Stimulated activated naive B cell treated with anti-CD40 and anti-IgM and Interleukin-4, amounts not matched to agents 10 μg/mL and 1 μg/mL and 100 μg/mL, for 72 hours (primary cell): ENCODE measurements around the gene ICOSLG.

Experiments used
- ATAC-seq, 2 donors: fragments of 150-1000 bp; cut with Tn5 transposase; replicated peaks; 2 replicates each; pipeline ENCODE4 v1.10.0; 2021; ENCODE audit warnings: moderate library complexity in 1 of 2
- DNase-seq: peaks from one replicate; pipeline ENCODE4 v3.0.0; 2021
- H3K27ac Mint-ChIP-seq: one replicate; pipeline ENCODE4 v1.8.0; 2022; ENCODE audit warnings: mild to moderate bottlenecking, mixed read lengths
- H3K27me3 Mint-ChIP-seq, 2 donors: one replicate each; pipeline ENCODE4 v1.8.0; 2022; ENCODE audit warnings: mixed read lengths in 2 of 2
- H3K36me3 Mint-ChIP-seq, 2 donors: one replicate each; pipeline ENCODE4 v1.8.0; 2022; ENCODE audit warnings: mixed read lengths in 2 of 2, mild to moderate bottlenecking in 1 of 2
- H3K4me1 Mint-ChIP-seq, 2 donors: one replicate each; pipeline ENCODE4 v1.8.0; 2022; ENCODE audit warnings: mixed read lengths in 2 of 2, mild to moderate bottlenecking in 1 of 2
- H3K4me3 Mint-ChIP-seq, 2 donors: one replicate each; pipeline ENCODE4 v1.8.0; 2022; ENCODE audit warnings: mild to moderate bottlenecking in 2 of 2, mixed read lengths in 2 of 2, moderate library complexity in 1 of 2
- H3K9me3 Mint-ChIP-seq, 2 donors: one replicate each; pipeline ENCODE4 v1.8.0; 2022; ENCODE audit warnings: mixed read lengths in 2 of 2, mild to moderate bottlenecking in 1 of 2

The ICOSLG gene

GRCh38 chr21:44273046-44273445, 32.3 kb upstream of the ICOSLG start:
- H3K27me3 Mint-ChIP-seq = no peaks in the 10 kb centered on the region
- no peaks in the 10 kb centered on the region for H3K9me3 Mint-ChIP-seq
- no peak for DNase-seq
- H3K27ac Mint-ChIP-seq = peak overlapping the region; percentile 71
- no peaks in the 10 kb centered on the region for H3K4me1 Mint-ChIP-seq
- H3K36me3 Mint-ChIP-seq = no peaks in the 10 kb centered on the region
- H3K4me3 Mint-ChIP-seq = no peak overlapping the region
- ATAC-seq = no peak

GRCh38 chr21:44272284-44272858, 31.6 kb upstream of the ICOSLG start:
- no peak for ATAC-seq
- no peak for DNase-seq
- Mint-ChIP-seq H3K4me3 (no peak overlapping the region), H3K4me1 (peaks cover under 1 to 6% of the 10 kb centered on the region in 2 donors), H3K36me3 (no peaks in the 10 kb centered on the region), H3K27me3 (no peaks in the 10 kb centered on the region), H3K9me3 (no peaks in the 10 kb centered on the region), H3K27ac (no peak overlapping the region)

- DNase-seq = no peak
- Mint-ChIP-seq H3K36me3 (no peaks in the 10 kb centered on the region), H3K27ac (no peak overlapping the region), H3K4me1 (peaks cover 1 to 10% of the 10 kb centered on the region in 2 donors), H3K27me3 (no peaks in the 10 kb centered on the region), H3K4me3 (no peak overlapping the region), H3K9me3 (no peaks in the 10 kb centered on the region)
- no peak for ATAC-seq
These were observed 31.0 kb upstream of the ICOSLG start for GRCh38 chr21:44271558-44272283.

GRCh38 chr21:44269090-44269489, 28.3 kb upstream of the ICOSLG start:
- ATAC-seq = no peak
- no peak overlapping the region for H3K27ac Mint-ChIP-seq
- no peaks in the 10 kb centered on the region for H3K36me3 Mint-ChIP-seq
- H3K4me1 Mint-ChIP-seq = peaks cover 5 to 10% of the 10 kb centered on the region in 2 donors
- H3K27me3 Mint-ChIP-seq = no peaks in the 10 kb centered on the region
- no peak for DNase-seq
- no peaks in the 10 kb centered on the region for H3K9me3 Mint-ChIP-seq
- H3K4me3 Mint-ChIP-seq = no peak overlapping the region

GRCh38 chr21:44267655-44268142, 27.0 kb upstream of the ICOSLG start:
- peak; percentile 46 to 53 for ATAC-seq
- Mint-ChIP-seq H3K9me3 (no peaks in the 10 kb centered on the region), H3K27ac (no peak overlapping the region), H3K36me3 (no peaks in the 10 kb centered on the region), H3K4me3 (no peak overlapping the region), H3K4me1 (peaks cover 5 to 10% of the 10 kb centered on the region in 2 donors), H3K27me3 (no peaks in the 10 kb centered on the region)
- DNase-seq = no peak

- ATAC-seq (no peak), DNase-seq (no peak)
- Mint-ChIP-seq H3K27ac (no peak overlapping the region), H3K27me3 (no peaks in the 10 kb centered on the region), H3K9me3 (no peaks in the 10 kb centered on the region), H3K4me1 (peaks cover 5 to 10% of the 10 kb centered on the region in 2 donors), H3K4me3 (no peak overlapping the region), H3K36me3 (no peaks in the 10 kb centered on the region)
These were observed 25.1 kb upstream of the ICOSLG start for GRCh38 chr21:44265734-44266270.

GRCh38 chr21:44263768-44264167, 23.0 kb upstream of the ICOSLG start:
- Mint-ChIP-seq H3K27me3 (no peaks in the 10 kb centered on the region), H3K27ac (no peak overlapping the region), H3K9me3 (no peaks in the 10 kb centered on the region), H3K36me3 (no peaks in the 10 kb centered on the region), H3K4me1 (peaks cover 5 to 10% of the 10 kb centered on the region in 2 donors), H3K4me3 (no peak overlapping the region)
- DNase-seq = no peak
- ATAC-seq = no peak

- no peaks in the 10 kb centered on the region for H3K9me3 Mint-ChIP-seq
- no peak overlapping the region for H3K4me3 Mint-ChIP-seq
- no peaks in the 10 kb centered on the region for H3K27me3 Mint-ChIP-seq
- no peaks in the 10 kb centered on the region for H3K36me3 Mint-ChIP-seq
- H3K27ac Mint-ChIP-seq = no peak overlapping the region
- H3K4me1 Mint-ChIP-seq = peaks cover 5 to 10% of the 10 kb centered on the region in 2 donors
- ATAC-seq = no peak
- no peak for DNase-seq
These were observed 22.5 kb upstream of the ICOSLG start for GRCh38 chr21:44263221-44263760.

GRCh38 chr21:44262338-44263056, 21.8 kb upstream of the ICOSLG start:
- Mint-ChIP-seq H3K36me3 (no peaks in the 10 kb centered on the region), H3K27ac (no peak overlapping the region), H3K9me3 (no peaks in the 10 kb centered on the region), H3K4me3 (no peak overlapping the region), H3K4me1 (peaks cover 5% of the 10 kb centered on the region in 2 donors), H3K27me3 (no peaks in the 10 kb centered on the region)
- ATAC-seq = no peak
- DNase-seq = no peak

GRCh38 chr21:44261675-44262295, 21.0 kb upstream of the ICOSLG start, which contains the start of gene DNMT3L:
Gene DNMT3L (minus strand): TSS chr21:44261897. CDS start chr21:44261259, 638 bp downstream.
- Mint-ChIP-seq H3K4me1 (peaks cover 0 to 4% of the 10 kb centered on the region in 2 donors), H3K27me3 (no peaks in the 10 kb centered on the region), H3K36me3 (no peaks in the 10 kb centered on the region), H3K4me3 (no peak within 1 kb of the TSS), H3K27ac (peak within 1 kb of the TSS; percentile 44), H3K9me3 (no peaks in the 10 kb centered on the region)
- DNase-seq (no peak), ATAC-seq (no peak)

- Mint-ChIP-seq H3K36me3 (no peaks in the 10 kb centered on the region), H3K4me1 (peaks cover 0 to 2% of the 10 kb centered on the region in 2 donors), H3K27ac (peak overlapping the region; percentile 44), H3K9me3 (no peaks in the 10 kb centered on the region), H3K4me3 (no peak overlapping the region), H3K27me3 (no peaks in the 10 kb centered on the region)
- DNase-seq (no peak), ATAC-seq (no peak)
These were observed 20.3 kb upstream of the ICOSLG start for GRCh38 chr21:44260791-44261631.

GRCh38 chr21:44260066-44260465, 19.3 kb upstream of the ICOSLG start:
- no peak for ATAC-seq
- H3K36me3 Mint-ChIP-seq = no peaks in the 10 kb centered on the region
- H3K4me3 Mint-ChIP-seq = no peak overlapping the region
- no peak for DNase-seq
- no peaks in the 10 kb centered on the region for H3K27me3 Mint-ChIP-seq
- no peak overlapping the region for H3K27ac Mint-ChIP-seq
- H3K4me1 Mint-ChIP-seq = peaks cover 4 to 5% of the 10 kb centered on the region in 2 donors
- no peaks in the 10 kb centered on the region for H3K9me3 Mint-ChIP-seq

GRCh38 chr21:44259082-44259705, 18.5 kb upstream of the ICOSLG start:
- Mint-ChIP-seq H3K4me3 (no peak overlapping the region), H3K36me3 (no peaks in the 10 kb centered on the region), H3K27ac (no peak overlapping the region)

More at GRCh38 chr21:44259082-44259705, 18.5 kb upstream of the ICOSLG start:
- DNase-seq (no peak), ATAC-seq (no peak)
- no peaks in the 10 kb centered on the region for H3K9me3 Mint-ChIP-seq
- H3K27me3 Mint-ChIP-seq = no peaks in the 10 kb centered on the region
- H3K4me1 Mint-ChIP-seq = peaks cover 4 to 5% of the 10 kb centered on the region in 2 donors
